GM23248 (cell line): ENCODE results near the gene FAM193B.

Experiments
- EZH2 ChIP-seq: fragments of 200-600 bp; sonication (generic); IDR thresholded peaks from 2 replicates; pipeline ENCODE4 v1.6.1; 2018; ENCODE audit warnings: antibody characterized with exemption, mild to moderate bottlenecking; ENCODE audit not compliant: insufficient read depth, poor library complexity, severe bottlenecking
- EZH2phosphoT487 ChIP-seq: fragments of 200-600 bp; sonication (generic); IDR thresholded peaks from 2 replicates; pipeline ENCODE4 v1.6.1; 2018; ENCODE audit warnings: antibody characterized with exemption, moderate library complexity, mild to moderate bottlenecking, low read depth; ENCODE audit not compliant: insufficient read depth

DNA sequence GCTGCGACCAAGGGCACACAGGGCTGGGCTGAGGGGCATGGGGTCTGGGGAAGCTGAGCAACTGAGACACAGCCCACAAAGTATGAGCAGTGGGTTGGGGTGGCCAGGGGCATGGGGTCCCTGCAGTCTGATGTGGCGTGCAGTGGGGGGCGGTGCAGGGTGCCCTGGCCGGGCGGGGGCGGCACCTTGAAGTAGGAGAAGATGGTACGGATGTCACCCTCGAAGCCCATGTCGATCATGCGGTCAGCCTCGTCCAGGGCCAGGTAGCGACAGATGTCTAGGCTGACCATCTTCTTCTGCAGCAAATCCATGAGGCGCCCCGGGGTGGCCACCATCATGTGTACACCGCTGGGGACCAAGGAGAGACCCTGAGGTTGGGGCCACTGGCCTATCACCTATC, 40.9 kb downstream of the FAM193B start:
- TF ChIP-seq EZH2phosphoT487, result no peak
- no peak for TF ChIP-seq EZH2
